HG03469 (cell line): ENCODE measurements around the gene FOCAD.
"Not testable (repeated sequence)": the region's sequence is repeated elsewhere in the genome, so short reads cannot be mapped to it uniquely, and the experiment has no call there.

Experiments used
- ATAC-seq: cut with Tn5 transposase; IDR thresholded peaks from one replicate; pipeline ENCODE4 v1.9.1; 2021; ENCODE audit warnings: mild to moderate bottlenecking, moderate library complexity, moderate number of reproducible peaks; ENCODE audit not compliant: unreplicated experiment

FOCAD gene

DNA sequence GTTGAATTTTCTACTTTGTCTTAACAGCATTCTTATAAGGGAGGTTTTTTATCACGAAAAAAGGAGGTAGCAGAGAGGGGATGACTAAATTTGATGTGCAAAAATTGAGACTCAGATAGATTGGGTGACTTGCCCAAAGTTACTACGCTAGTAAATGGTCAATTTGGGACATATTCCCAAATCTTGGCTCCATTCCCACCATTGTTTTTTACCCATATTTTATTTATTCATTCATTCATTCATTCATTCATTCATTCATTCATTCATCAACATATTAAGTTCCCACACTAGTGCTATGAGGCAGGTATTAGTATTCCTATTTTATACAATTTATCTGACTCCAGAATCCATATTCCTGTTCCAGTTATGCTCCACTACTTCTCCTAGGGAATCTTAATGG lies 261.8 kb downstream of the FOCAD start:
- ATAC-seq, result no peak

DNA sequence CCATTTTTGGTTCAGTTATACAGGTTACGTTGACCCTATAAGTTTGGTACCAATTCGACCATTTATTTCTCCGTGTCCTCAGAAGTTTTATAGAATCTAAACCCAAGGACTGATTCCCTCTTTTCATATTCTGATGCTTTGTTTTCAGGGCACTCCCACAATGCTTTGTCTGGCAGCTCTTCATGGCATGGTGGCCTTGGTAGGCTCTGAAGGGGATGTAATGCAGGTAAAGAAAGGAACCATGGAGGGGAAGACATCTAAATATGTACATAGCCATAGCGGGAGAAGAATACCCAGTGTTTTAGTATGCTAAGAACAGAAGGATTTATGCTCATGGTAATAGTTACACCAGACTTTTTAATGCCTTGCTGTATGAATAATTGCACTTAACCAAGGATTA lies 264.6 kb downstream of the FOCAD start:
- ATAC-seq, result no peak

DNA sequence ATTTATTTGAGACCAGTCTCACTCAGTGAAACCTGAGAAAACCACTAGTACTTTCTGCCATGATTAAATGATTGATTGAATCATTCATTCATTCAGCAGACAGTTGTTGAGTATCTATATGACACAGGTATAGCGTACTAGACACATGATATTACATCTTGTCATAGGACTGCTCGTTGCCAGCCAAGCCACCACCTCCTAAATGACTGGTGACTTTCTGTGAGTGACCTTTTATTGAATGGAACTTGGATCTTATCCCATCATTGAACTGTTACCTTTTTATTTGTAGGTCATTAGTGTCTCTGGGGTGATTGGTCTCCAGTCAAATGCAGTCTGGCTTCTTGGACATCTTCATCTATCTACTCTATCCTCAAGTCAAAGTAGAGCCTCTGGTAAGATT lies 266.6 kb downstream of the FOCAD start:
- ATAC-seq, result no peak

GRCh38 chr9:20962536-20963225 lies 278.6 kb downstream of the FOCAD start:
- no peak for ATAC-seq

- no peak for ATAC-seq
Observed at GRCh38 chr9:20972684-20973083, 288.6 kb downstream of the FOCAD start.

DNA sequence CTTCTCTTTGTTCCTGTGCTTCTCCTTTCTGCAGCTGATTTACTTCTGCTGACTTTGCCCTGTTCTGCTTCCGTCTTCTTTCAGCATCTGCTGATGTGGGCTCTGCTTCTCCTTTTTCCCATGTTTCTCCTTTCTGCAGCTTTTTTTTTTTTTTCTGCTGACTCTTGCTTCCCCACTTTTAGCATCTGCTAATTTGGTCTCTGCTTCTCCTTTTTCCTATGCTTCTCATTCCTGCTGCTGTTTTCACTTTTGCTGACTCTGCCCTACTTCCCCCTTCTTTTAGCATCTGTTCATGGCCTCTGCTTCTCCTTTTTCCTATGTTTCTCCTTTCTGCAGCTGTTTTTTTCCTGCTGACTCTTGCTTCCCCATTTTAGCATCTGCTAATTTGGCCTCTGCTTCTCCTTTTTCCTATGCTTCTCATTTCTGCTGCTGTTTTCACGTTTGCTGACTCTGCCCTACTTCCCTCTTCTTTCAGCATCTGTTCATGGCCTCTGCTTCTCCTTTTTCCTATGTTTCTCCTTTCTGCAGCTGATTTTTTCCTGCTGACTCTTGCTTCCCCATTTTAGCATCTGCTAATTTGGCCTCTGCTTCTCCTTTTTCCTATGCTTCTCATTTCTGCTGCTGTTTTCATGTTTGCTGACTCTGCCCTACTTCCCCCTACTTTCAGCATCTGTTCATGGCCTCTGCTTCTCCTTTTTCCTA lies 289.3 kb downstream of the FOCAD start:
- not testable (repeated sequence) for ATAC-seq

- not testable (repeated sequence) for ATAC-seq
Observed at GRCh38 chr9:20974191-20974938, 290.3 kb downstream of the FOCAD start.

- no peak for ATAC-seq
Observed at GRCh38 chr9:20978249-20978648, 294.2 kb downstream of the FOCAD start.

DNA sequence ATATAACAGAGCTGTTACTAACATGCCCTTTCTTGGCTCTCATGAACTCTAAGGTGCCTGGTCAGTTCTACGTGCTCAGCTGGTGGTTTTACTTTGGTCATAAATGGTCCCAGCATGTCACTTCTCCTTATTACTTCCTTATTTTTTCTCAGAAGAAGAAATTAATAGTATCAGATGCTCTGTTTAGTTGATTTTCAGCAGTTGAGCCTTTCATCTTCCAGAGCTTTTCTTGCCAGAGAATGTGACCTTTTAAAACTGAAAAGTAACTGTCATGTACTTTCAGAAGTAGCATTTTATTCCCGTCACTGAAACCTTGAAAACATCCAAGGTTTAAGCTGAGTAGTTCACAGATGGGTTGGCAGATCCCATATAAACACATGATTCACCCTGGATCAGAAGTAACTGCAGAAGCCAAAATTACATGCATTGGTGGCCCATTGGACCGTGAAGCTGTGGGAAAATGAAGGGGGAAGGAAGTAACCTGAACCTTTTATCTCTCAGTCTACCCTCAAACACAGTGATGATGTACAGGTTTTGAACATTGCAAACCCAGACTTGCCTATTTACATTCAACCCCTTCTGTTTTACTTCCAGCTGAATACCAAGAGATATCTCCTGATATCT lies 296.9 kb downstream of the FOCAD start:
- no peak for ATAC-seq

DNA sequence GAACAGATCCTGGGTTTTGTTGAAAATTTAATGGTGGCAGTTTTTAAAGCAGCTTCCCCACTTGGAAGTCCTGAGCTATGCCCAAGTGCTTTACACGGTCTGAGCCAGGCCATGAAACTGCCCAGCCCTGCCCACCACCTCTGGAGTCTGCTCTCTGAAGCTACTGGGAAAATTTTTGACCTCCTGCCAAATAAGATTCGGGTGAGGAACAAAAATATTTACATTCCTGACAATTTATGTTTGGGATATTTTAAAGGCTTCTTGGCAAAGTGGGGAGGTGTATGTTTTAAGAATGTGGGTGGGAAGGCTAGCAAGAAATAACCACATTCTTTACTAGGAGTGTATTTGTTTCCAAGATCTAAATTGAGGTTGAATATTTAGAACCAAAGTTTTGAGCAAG lies 297.4 kb downstream of the FOCAD start:
- ATAC-seq, result no peak

GRCh38 chr9:20984506-20984905 lies 300.4 kb downstream of the FOCAD start:
- ATAC-seq, result no peak

GRCh38 chr9:20985851-20986600 lies 302.0 kb downstream of the FOCAD start:
- no peak for ATAC-seq

DNA sequence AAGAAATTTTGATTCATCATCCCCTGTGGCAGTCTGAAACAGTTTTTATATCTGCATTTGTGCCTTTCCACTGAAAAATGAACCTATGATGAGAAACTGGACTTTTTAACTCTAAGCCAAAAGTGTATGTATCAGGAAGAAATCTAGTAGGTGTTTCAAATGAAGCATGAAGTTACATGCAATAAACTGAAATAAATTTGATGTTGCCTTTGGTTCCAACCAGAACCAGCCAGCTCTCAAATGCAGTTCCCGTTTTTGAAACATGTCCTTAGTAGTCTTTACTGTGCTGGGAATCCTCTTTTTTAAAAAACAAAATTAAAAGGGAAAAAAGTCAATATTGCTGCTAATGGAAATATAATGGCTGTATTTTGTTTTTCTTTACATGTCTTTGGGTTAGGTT lies 303.5 kb downstream of the FOCAD start:
- no peak for ATAC-seq

- no peak for ATAC-seq
Observed at GRCh38 chr9:20988061-20988460, 304.0 kb downstream of the FOCAD start.

GRCh38 chr9:20988671-20989315 lies 304.7 kb downstream of the FOCAD start:
- ATAC-seq, result no peak

DNA sequence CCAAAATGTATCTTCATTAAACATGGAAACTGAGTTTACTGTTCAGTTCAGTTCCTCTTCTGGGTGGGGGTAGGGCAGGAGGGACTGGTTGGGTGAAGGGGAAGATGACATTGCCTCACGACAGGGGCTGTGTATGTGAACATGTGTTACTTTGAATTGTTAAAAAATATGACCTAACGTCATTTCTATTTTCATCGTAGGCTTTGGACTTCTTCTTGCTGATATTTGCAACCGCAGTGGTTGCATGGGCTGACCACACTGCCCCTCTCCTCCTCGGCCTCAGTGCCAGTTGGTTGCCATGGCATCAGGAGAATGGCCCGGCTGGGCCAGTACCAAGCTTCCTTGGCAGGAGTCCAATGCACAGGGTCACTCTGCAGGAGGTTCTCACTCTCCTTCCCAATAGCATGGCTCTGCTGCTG lies 305.9 kb downstream of the FOCAD start:
- no peak for ATAC-seq

GRCh38 chr9:20990867-20991266 lies 306.8 kb downstream of the FOCAD start:
- ATAC-seq, result no peak

- no peak for ATAC-seq
Observed at GRCh38 chr9:20994486-20994885, 310.4 kb downstream of the FOCAD start.

GRCh38 chr9:20995616-20996015 lies 311.6 kb downstream of the FOCAD start:
- ATAC-seq, result no peak

- ATAC-seq, result peak; percentile 72
Observed at GRCh38 chr9:20996809-20997208, 312.8 kb downstream of the FOCAD start.
